GM12864 (cell line): ENCODE results near the gene HSPG2.

Experiments used
- DNase-seq: peaks from one replicate; pipeline ENCODE4 v3.0.0-alpha.2; 2011; ENCODE audit warnings: low read depth
- H3K4me3 ChIP-seq: 2 replicates; pipeline ENCODE4 v1.5.1; 2011; ENCODE audit warnings: mild to moderate bottlenecking, low read depth, low read length, control low read depth
- TF ChIP-seq, protein P1 (sequence below): IDR thresholded peaks from 2 replicates; pipeline ENCODE4 v1.5.1; 2011; ENCODE audit warnings: low read depth, mild to moderate bottlenecking, moderate library complexity, low read length, control low read depth, inconsistent platforms; ENCODE audit errors: missing control alignments

Gene HSPG2

DNA sequence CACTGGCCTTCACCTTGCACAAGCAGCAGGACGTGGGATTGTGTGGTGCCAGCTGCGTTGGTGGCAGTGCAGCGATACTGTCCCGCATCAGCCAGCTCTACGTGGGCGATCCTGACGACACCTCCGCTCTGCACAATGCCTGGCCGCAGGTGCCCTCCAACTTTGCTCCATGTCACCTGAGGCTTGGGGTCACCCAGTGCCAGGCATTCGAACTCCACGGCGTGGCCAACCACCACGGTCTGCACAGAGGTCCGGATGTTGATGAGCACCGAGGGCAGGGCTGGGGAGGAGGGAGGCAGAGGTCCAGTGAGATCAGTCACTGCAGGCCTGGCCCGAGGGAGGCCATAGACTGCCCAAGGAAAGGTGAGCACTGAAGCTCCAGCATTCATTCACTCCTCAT, 102.4 kb downstream of the HSPG2 start:
- no peak overlapping the region for H3K4me3 ChIP-seq
- TF ChIP-seq, protein P1, sequence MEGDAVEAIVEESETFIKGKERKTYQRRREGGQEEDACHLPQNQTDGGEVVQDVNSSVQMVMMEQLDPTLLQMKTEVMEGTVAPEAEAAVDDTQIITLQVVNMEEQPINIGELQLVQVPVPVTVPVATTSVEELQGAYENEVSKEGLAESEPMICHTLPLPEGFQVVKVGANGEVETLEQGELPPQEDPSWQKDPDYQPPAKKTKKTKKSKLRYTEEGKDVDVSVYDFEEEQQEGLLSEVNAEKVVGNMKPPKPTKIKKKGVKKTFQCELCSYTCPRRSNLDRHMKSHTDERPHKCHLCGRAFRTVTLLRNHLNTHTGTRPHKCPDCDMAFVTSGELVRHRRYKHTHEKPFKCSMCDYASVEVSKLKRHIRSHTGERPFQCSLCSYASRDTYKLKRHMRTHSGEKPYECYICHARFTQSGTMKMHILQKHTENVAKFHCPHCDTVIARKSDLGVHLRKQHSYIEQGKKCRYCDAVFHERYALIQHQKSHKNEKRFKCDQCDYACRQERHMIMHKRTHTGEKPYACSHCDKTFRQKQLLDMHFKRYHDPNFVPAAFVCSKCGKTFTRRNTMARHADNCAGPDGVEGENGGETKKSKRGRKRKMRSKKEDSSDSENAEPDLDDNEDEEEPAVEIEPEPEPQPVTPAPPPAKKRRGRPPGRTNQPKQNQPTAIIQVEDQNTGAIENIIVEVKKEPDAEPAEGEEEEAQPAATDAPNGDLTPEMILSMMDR, result no peak
- no peak for DNase-seq

DNA sequence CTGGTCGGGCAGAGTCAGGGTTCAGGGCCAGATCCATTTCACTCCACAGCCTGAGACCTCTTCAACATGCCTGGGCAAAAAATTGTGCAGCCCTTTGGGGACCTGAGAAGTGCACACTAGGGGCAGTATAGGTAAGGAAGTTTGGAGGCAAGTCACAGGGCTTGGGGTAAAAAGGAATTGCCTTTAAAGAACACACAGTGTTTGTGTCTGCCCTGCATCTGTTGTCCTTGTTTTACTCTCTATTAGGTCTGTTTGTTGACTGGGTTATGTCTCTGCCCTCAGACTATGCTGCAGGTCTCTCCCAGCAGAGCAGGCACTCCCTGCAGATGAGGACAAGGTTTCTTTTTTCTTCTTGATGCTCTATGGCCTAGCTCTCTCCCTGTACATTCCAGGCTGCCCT, 103.0 kb downstream of the HSPG2 start:
- H3K4me3 ChIP-seq, result no peak overlapping the region
- TF ChIP-seq, protein P1, result peak; percentile 20
- DNase-seq, result no peak

DNA sequence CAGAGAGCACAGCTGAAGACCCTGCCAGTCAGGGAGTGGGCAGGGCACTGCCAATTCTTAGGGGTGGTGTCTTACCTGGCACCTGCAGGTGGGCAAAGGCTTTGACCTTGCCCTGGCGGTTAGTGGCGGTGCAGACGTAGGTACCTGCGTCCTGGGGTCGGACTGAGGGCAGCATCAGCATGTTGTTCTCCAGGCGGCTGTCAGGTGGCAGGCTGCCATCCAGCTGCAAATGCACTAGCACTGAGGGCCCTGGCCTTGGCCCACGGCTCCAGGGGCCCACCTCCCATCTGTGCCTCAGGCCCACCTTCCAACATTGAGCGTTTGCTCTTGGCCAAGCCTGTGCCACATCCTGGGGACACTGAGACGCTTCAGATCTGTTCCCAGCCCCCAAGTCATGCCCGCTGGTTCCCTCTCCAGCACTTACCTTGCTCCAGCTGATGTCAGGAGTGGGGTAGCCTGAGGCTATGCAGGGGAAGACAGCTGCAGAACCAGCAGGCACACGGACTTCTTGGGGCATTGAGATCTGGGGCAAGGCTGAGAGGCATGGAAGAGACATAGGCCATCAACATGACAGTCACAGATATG, 103.6 kb downstream of the HSPG2 start:
- TF ChIP-seq, protein P1, result no peak
- DNase-seq, result no peak
- no peak overlapping the region for H3K4me3 ChIP-seq

DNA sequence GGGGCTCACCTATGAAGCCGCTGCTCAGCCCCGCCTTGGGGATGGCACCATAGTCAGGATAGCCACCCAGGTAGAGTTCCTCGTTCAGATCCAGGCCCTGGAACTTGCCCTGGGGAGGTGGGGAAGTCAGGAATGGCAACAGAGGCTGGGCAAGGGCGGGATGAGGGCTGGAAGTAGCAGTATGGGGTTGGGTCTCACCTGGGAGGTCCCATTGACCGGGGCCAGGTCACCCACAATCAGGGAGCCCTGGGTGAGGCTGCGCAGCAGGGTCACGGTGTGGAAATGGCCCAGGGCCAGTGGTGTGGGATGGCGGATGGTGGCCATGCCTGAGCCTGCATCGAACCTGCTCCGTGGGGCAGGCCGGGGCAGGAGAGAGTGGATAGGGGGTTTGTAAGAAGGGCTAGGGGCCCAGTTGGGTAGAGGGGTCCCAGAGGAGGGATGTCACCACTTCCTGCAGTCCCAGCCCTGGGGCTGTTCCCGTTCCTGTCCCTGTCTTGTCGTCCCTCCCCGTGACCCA, 105.6 kb downstream of the HSPG2 start:
- no peak overlapping the region for H3K4me3 ChIP-seq
- TF ChIP-seq, protein P1, result no peak
- DNase-seq, result no peak

DNA sequence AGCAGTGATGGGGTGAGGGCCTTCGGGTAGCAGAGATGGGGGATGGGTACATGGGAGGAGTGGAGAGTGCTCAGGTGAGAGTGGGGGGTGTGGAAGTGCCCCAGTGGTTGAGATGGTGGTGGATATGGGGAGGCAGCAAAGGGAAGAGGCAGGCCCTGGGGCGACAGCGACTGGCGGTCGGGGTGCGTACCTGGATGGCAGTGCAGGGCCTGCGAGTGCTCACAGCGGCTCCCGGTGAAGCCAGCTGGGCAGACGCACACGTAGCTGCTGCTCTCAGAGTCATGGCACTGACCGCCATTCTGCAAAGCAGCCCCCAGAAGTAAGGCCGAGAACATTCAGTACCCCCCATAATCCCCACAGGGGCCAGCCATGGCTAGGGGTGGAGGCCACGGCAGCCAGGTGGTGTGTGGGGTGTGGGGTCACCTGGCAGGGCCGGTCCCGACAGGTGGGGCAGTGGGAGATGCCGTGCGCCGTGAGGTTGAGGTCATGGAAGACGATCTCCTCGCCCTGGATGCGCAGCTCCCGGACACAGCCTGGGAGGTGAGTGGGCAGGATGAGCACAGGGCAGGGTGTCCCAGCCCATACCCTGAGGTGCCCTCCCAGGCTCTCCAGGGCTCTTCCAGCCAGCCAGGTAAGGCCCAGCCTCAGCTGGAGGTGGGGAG, 106.2 kb downstream of the HSPG2 start:
- TF ChIP-seq, protein P1, result no peak
- DNase-seq, result no peak
- no peak overlapping the region for H3K4me3 ChIP-seq

DNA sequence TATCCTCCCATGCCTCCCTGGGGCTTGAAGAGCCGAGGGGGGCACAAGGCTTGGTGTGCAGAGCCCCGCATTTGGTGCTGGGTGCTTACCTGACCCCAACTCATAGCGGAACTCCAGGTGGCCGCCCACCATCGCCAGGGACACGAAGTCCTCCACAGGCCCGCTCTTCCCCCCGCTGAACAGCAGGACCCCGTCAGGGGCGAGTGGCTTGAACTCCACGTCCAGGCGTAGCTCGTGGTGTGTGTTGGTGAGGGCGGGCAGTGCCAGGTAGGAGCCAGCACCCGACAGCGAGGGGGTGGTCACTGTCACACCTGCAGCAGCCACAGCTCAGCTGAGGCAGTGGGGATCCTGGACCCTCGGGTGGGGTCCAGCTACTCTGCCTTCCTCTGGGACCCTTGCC, 107.8 kb downstream of the HSPG2 start:
- no peak for DNase-seq
- TF ChIP-seq, protein P1, result no peak
- H3K4me3 ChIP-seq, result no peak overlapping the region
